Measurements from ENCODE around the gene FBXO21. TPM values are rescaled to one million over a fixed set of nuclear protein-coding genes. Genes with fewer than 3 reads are reported as not detected.

FBXO21 gene
- total and polyA plus RNA-seq, 2 experiments from 2014 or later, result 46.3 to 84.2 TPM

- H3K36me3 ChIP-seq (ENCODE audit: insufficient read depth), result no peaks in the 10 kb centered on the region
- no peaks in the 10 kb centered on the region for H3K4me1 ChIP-seq (ENCODE audit: insufficient read depth)
- Mint-ChIP-seq H3K4me1 (no peaks in the 10 kb centered on the region), H3K27ac (no peak overlapping the region), H3K4me3 (no peak overlapping the region), H3K9me3 (no peaks in the 10 kb centered on the region), H3K36me3 (ENCODE audit: low read depth) (no peaks in the 10 kb centered on the region), H3K27me3 (ENCODE audit: insufficient read depth, low read depth, poor library complexity) (peaks cover 2% of the 10 kb centered on the region)
- no peak overlapping the region for H3K27ac ChIP-seq (ENCODE audit: low read depth)
- H3K4me2 ChIP-seq, result no peak overlapping the region
- H3K9me2 ChIP-seq (ENCODE audit: insufficient read depth), result no peaks in the 10 kb centered on the region
- ATAC-seq, result no peak
- no peaks in the 10 kb centered on the region for H3K27me3 ChIP-seq (ENCODE audit: insufficient read depth)
- no peak for TF ChIP-seq NANOG (IDR thresholded peaks at IDR 0.05; ENCODE audit: borderline replicate concordance)
- TF ChIP-seq CTCF (conservative IDR thresholded peaks at IDR 0.05; ENCODE audit: low read depth in 2 of 2), result no peak
- no peak for TF ChIP-seq STAT1 (IDR thresholded peaks at IDR 0.05; ENCODE audit: unreplicated experiment)
- no peak for TF ChIP-seq JUNB (IDR thresholded peaks at IDR 0.05; ENCODE audit: unreplicated experiment)
- TF ChIP-seq ETS1 (IDR thresholded peaks at IDR 0.05), result no peak
- no peak for TF ChIP-seq REST (IDR thresholded peaks at IDR 0.05; ENCODE audit: unreplicated experiment)
- TF ChIP-seq EZH2phosphoT487 (IDR thresholded peaks at IDR 0.05; ENCODE audit: unreplicated experiment), result no peak
- H3F3A ChIP-seq (replicated peaks; ENCODE audit: low read depth), result no peaks in the 10 kb centered on the region; the same call in 1 of the 2 replicates
- no peaks in the 10 kb centered on the region for H3K79me2 ChIP-seq (replicated peaks; ENCODE audit: insufficient read depth)
- H3K4me3 ChIP-seq, result no peak overlapping the region
- no peak overlapping the region for H2AFZ ChIP-seq
- DNase-seq (ENCODE audit: low spot score), result no peak
- no peaks in the 10 kb centered on the region for H4K20me1 ChIP-seq (replicated peaks; ENCODE audit: insufficient read depth)
These were observed 55.5 kb downstream of the FBXO21 start for GRCh38 chr12:117134721-117135120.

GRCh38 chr12:117134059-117134458, 56.2 kb downstream of the FBXO21 start:
- Histone ChIP-seq H3K4me1 (ENCODE audit: insufficient read depth) (no peaks in the 10 kb centered on the region), H2AFZ (no peak overlapping the region), H3K27me3 (ENCODE audit: insufficient read depth) (no peaks in the 10 kb centered on the region), H3K79me2 (replicated peaks; ENCODE audit: insufficient read depth) (no peaks in the 10 kb centered on the region), H4K20me1 (replicated peaks; ENCODE audit: insufficient read depth) (no peaks in the 10 kb centered on the region), H3K4me3 (no peak overlapping the region), H3F3A (replicated peaks; ENCODE audit: low read depth) (peaks cover 6% of the 10 kb centered on the region), H3K27ac (ENCODE audit: low read depth) (no peak overlapping the region), H3K9me2 (ENCODE audit: insufficient read depth) (0 out of 2 replicates have a peak, but pooled peaks cover under 1% of the 10 kb centered on the region), H3K36me3 (ENCODE audit: insufficient read depth) (no peaks in the 10 kb centered on the region), H3K4me2 (no peak overlapping the region)
- no peaks in the 10 kb centered on the region for H3K36me3 Mint-ChIP-seq (ENCODE audit: low read depth)
- H3K9me3 Mint-ChIP-seq, result no peaks in the 10 kb centered on the region
- TF ChIP-seq JUNB (IDR thresholded peaks at IDR 0.05; ENCODE audit: unreplicated experiment), result no peak
- H3K27me3 Mint-ChIP-seq (ENCODE audit: insufficient read depth, low read depth, poor library complexity), result peaks cover 2% of the 10 kb centered on the region
- peak overlapping the region; percentile 77 for H3K27ac Mint-ChIP-seq
- H3K4me3 Mint-ChIP-seq, result no peak overlapping the region
- no peak for DNase-seq (ENCODE audit: low spot score)
- no peak for ATAC-seq
- no peaks in the 10 kb centered on the region for H3K4me1 Mint-ChIP-seq
